ENCODE data around the gene SLC7A8.
"Not testable (repeated sequence)": the region's sequence is repeated elsewhere in the genome, so short reads cannot be mapped to it uniquely, and the experiment has no call there.

SLC7A8 gene

GRCh38 chr14:23206422-23207145 is 23.1 kb upstream of the SLC7A8 start:
- Histone ChIP-seq H3K4me3 (ENCODE audit: low read depth, low read length) (no peak overlapping the region), H3K27me3 (replicated peaks) (no peaks in the 10 kb centered on the region), H3K27ac (no peak overlapping the region), H3K36me3 (replicated peaks) (no peaks in the 10 kb centered on the region)
- DNase-seq = no peak
- TF ChIP-seq CTCF (IDR thresholded peaks at IDR 0.05; ENCODE audit: low read depth, low read length, missing control alignments) = no peak
- in situ Hi-C loops (cut with HindIII; ENCODE audit: low pct_ligation_motif_present, low sequenced_read_pairs) = no loop called here

- Histone ChIP-seq H3K36me3 (replicated peaks) (no peaks in the 10 kb centered on the region), H3K27me3 (replicated peaks) (no peaks in the 10 kb centered on the region), H3K27ac (no peak overlapping the region), H3K4me3 (ENCODE audit: low read depth, low read length) (no peak overlapping the region)
- TF ChIP-seq CTCF (IDR thresholded peaks at IDR 0.05; ENCODE audit: low read depth, low read length, missing control alignments) = no peak
- DNase-seq = no peak
- in situ Hi-C loops (cut with HindIII; ENCODE audit: low pct_ligation_motif_present, low sequenced_read_pairs) = no loop called here
Measured at GRCh38 chr14:23202001-23202400, 18.5 kb upstream of the SLC7A8 start.

GRCh38 chr14:23199141-23199540 is 15.7 kb upstream of the SLC7A8 start:
- H3K27ac ChIP-seq = not testable (repeated sequence)

GRCh38 chr14:23196487-23196886 is 13.0 kb upstream of the SLC7A8 start:
- H3K27ac ChIP-seq; H3K4me3 ChIP-seq (ENCODE audit: low read depth, low read length); in situ Hi-C loops (cut with HindIII; ENCODE audit: low pct_ligation_motif_present, low sequenced_read_pairs); DNase-seq; H3K27me3 ChIP-seq (replicated peaks); H3K36me3 ChIP-seq (replicated peaks): not testable (repeated sequence)

More at GRCh38 chr14:23199141-23199540, 15.7 kb upstream of the SLC7A8 start:
- in situ Hi-C loops (cut with HindIII; ENCODE audit: low pct_ligation_motif_present, low sequenced_read_pairs); DNase-seq; H3K36me3 ChIP-seq (replicated peaks); H3K27me3 ChIP-seq (replicated peaks); H3K4me3 ChIP-seq (ENCODE audit: low read depth, low read length): not testable (repeated sequence)

GRCh38 chr14:23195552-23196101 is 12.2 kb upstream of the SLC7A8 start:
- no peak overlapping the region for H3K27ac ChIP-seq
- DNase-seq = no peak
- no peak overlapping the region for H3K4me3 ChIP-seq (ENCODE audit: low read depth, low read length)
- no peaks in the 10 kb centered on the region for H3K36me3 ChIP-seq (replicated peaks)
- in situ Hi-C loops (cut with HindIII; ENCODE audit: low pct_ligation_motif_present, low sequenced_read_pairs) = no loop called here
- H3K27me3 ChIP-seq (replicated peaks) = no peaks in the 10 kb centered on the region
- no peak for TF ChIP-seq CTCF (IDR thresholded peaks at IDR 0.05; ENCODE audit: low read depth, low read length, missing control alignments)

GRCh38 chr14:23193432-23193831 is 10.0 kb upstream of the SLC7A8 start:
- TF ChIP-seq CTCF (IDR thresholded peaks at IDR 0.05; ENCODE audit: low read depth, low read length, missing control alignments) = no peak

GRCh38 chr14:23187925-23188324 is 4.5 kb upstream of the SLC7A8 start:
- no peak overlapping the region for H3K27ac ChIP-seq
- DNase-seq = no peak
- H3K27me3 ChIP-seq (replicated peaks) = peaks cover 5% of the 10 kb centered on the region
- no peak for TF ChIP-seq CTCF (IDR thresholded peaks at IDR 0.05; ENCODE audit: low read depth, low read length, missing control alignments)
- in situ Hi-C loops (cut with HindIII; ENCODE audit: low pct_ligation_motif_present, low sequenced_read_pairs) = no loop called here
- no peaks in the 10 kb centered on the region for H3K36me3 ChIP-seq (replicated peaks)
- H3K4me3 ChIP-seq (ENCODE audit: low read depth, low read length) = no peak overlapping the region

More at GRCh38 chr14:23193432-23193831, 10.0 kb upstream of the SLC7A8 start:
- no peak for DNase-seq
- in situ Hi-C loops (cut with HindIII; ENCODE audit: low pct_ligation_motif_present, low sequenced_read_pairs) = no loop called here
- Histone ChIP-seq H3K27ac (no peak overlapping the region), H3K4me3 (ENCODE audit: low read depth, low read length) (no peak overlapping the region), H3K36me3 (replicated peaks) (no peaks in the 10 kb centered on the region), H3K27me3 (replicated peaks) (no peaks in the 10 kb centered on the region)
